B cell (primary cell): ENCODE results near the gene BEND5. TPM values are rescaled to one million over a fixed set of nuclear protein-coding genes. Genes with fewer than 3 reads are reported as not detected.

ENCODE experiments used
- ATAC-seq: fragments of 200-7000 bp; cut with Tn5 transposase; one replicate; pipeline ENCODE4 v1.10.0; 2021; ENCODE audit warnings: low read depth, mild to moderate bottlenecking, moderate number of reproducible peaks, moderate library complexity
- CTCF ChIA-PET: fragments of 350-600 bp; sonication (Branson Sonifier 250); formaldehyde crosslinking; loops from one replicate; lab custom pipeline; 2021; ENCODE audit warnings: antibody characterized with exemption, inconsistent platforms; lab: Charles Lee
- POLR2A ChIA-PET: fragments of 350-600 bp; sonication (Branson Sonifier 250); formaldehyde crosslinking; loops from one replicate; lab custom pipeline; 2021; ENCODE audit warnings: antibody characterized with exemption; lab: Charles Lee
- DNase-seq: peaks from one replicate; pipeline ENCODE4 v3.0.0; 2013
- H2AFZ ChIP-seq: 2 replicates; pipeline ENCODE4 v1.6.1; 2012; ENCODE audit warnings: mild to moderate bottlenecking, low read depth, low read length; ENCODE audit not compliant: insufficient read depth, poor library complexity, severe bottlenecking
- H3K27ac ChIP-seq, 2 donors: 1 replicate in 1 of 2; 2 replicates in 1 of 2; pipeline ENCODE4 v1.5.1; 2012 to 2013; ENCODE audit warnings: low read length in 2 of 2, mild to moderate bottlenecking in 2 of 2, moderate library complexity in 1 of 2
- H3K27me3 ChIP-seq, 4 experiments: fragments of 200-600 bp in 1 of 4; sonication (generic) in 1 of 4; replicated peaks in 1 of 4; 1 replicate in 2 of 4; 2 replicates in 2 of 4; pipeline versions ENCODE4 v1.6.1 to v1.7.0; 2013 to 2016; ENCODE audit warnings: low read length in 3 of 4, mild to moderate bottlenecking in 2 of 4, mixed read lengths in 1 of 4, moderate library complexity in 1 of 4; ENCODE audit not compliant: insufficient read depth in 4 of 4, control insufficient read depth in 3 of 4; ENCODE audit errors: control extremely low read depth in 1 of 4
- H3K36me3 ChIP-seq, 2 experiments: replicated peaks in 1 of 2; 1 replicate in 1 of 2; 2 replicates in 1 of 2; pipeline versions ENCODE4 v1.6.1 to v1.7.1; 2013; ENCODE audit warnings: low read length in 1 of 2; ENCODE audit not compliant: insufficient read depth in 2 of 2, control insufficient read depth in 1 of 2; ENCODE audit errors: control extremely low read depth in 1 of 2, extremely low read depth in 1 of 2
- H3K4me1 ChIP-seq, 2 donors: fragments of 200-600 bp in 1 of 2; sonication (generic) in 1 of 2; 1 replicate in 1 of 2; 2 replicates in 1 of 2; pipeline versions ENCODE4 v1.5.1 to v1.6.1; 2013 to 2017; ENCODE audit warnings: low read length in 2 of 2; ENCODE audit not compliant: control insufficient read depth in 2 of 2, insufficient read depth in 2 of 2
- H3K4me2 ChIP-seq: replicated peaks from 2 replicates; pipeline ENCODE3; 2012; ENCODE audit warnings: mild to moderate bottlenecking, low read depth, low read length; ENCODE audit not compliant: poor library complexity, severe bottlenecking
- H3K4me3 ChIP-seq, 5 experiments: fragments of 200-600 bp in 1 of 5; sonication (generic) in 1 of 5; 1 replicate in 3 of 5; 2 replicates in 2 of 5; pipeline versions ENCODE4 v1.5.1 to v1.7.0; 2011 to 2016; ENCODE audit warnings: low read length in 4 of 5, mild to moderate bottlenecking in 4 of 5, low read depth in 2 of 5, control low read depth in 1 of 5, moderate library complexity in 1 of 5; ENCODE audit not compliant: insufficient read depth in 1 of 5; ENCODE audit errors: control extremely low read depth in 1 of 5, extremely low read depth in 1 of 5
- H3K79me2 ChIP-seq: fragments of 200-600 bp; sonication (generic); one replicate; pipeline ENCODE4 v1.6.0; 2016; ENCODE audit warnings: low read length; ENCODE audit not compliant: control insufficient read depth, insufficient read depth
- H3K9ac ChIP-seq: fragments of 200-600 bp; sonication (generic); 2 replicates; pipeline ENCODE4 v1.6.1; 2017; ENCODE audit warnings: mild to moderate bottlenecking, low read length, moderate library complexity
- H3K9me3 ChIP-seq, 3 donors: one replicate each; pipeline versions ENCODE4 v1.6.1 to v1.7.1; 2013; ENCODE audit warnings: low read length in 2 of 3; ENCODE audit not compliant: control insufficient read depth in 2 of 3, insufficient read depth in 1 of 3; ENCODE audit errors: control extremely low read depth in 1 of 3
- H4K20me1 ChIP-seq: 2 replicates; pipeline ENCODE4 v1.6.0; 2012; ENCODE audit warnings: mild to moderate bottlenecking, low read length; ENCODE audit not compliant: insufficient read depth, control insufficient read depth, poor library complexity, severe bottlenecking
- H3K27ac Mint-ChIP-seq: one replicate; pipeline ENCODE4 v1.8.0; 2021; ENCODE audit warnings: mixed read lengths
- H3K27me3 Mint-ChIP-seq: one replicate; pipeline ENCODE4 v1.8.0; 2021; ENCODE audit warnings: mixed read lengths
- H3K4me1 Mint-ChIP-seq: one replicate; pipeline ENCODE4 v1.8.0; 2021; ENCODE audit warnings: mixed read lengths
- H3K4me3 Mint-ChIP-seq: one replicate; pipeline ENCODE4 v1.8.0; 2021; ENCODE audit warnings: mixed read lengths
- H3K9me3 Mint-ChIP-seq: one replicate; pipeline ENCODE4 v1.8.0; 2022; ENCODE audit warnings: mixed read lengths; ENCODE audit not compliant: insufficient read depth
- CTCF ChIP-seq: fragments of 200-600 bp; IDR thresholded peaks from one replicate; pipeline ENCODE4 v1.8.0; 2022; ENCODE audit warnings: antibody characterized with exemption, mild to moderate bottlenecking
- EZH2 ChIP-seq: IDR thresholded peaks from 2 replicates; pipeline ENCODE4 v1.6.1; 2012; ENCODE audit warnings: borderline replicate concordance, low read depth, mild to moderate bottlenecking, moderate library complexity, low read length; ENCODE audit not compliant: insufficient read depth, poor library complexity, severe bottlenecking
- WGBS: methylation state at CpG from one replicate; pipeline ENCODE4 v1.1.5; 2013; ENCODE audit warnings: missing lambda C conversion rate; ENCODE audit not compliant: insufficient coverage; 5-methylcytosine and 5-hydroxymethylcytosine counted together
- intact Hi-C: fragments of 100-400 bp; cut with micrococcal nuclease; formaldehyde crosslinking; loops from one replicate; pipeline ENCODE4 v1.10.0; 2022
- polyA plus RNA-seq: library from polyadenylated mRNA; depleted of rRNA; stranded (reverse); fragments of >200 nt; gene quantifications from 2 replicates; pipeline ENCODE4 v1.2.3, GENCODE V29; 2012
- total RNA-seq, 2 donors: library from RNA; stranded (reverse); fragments of 120-200 nt in 1 of 2; gene quantifications; 1 replicate in 1 of 2; 2 replicates in 1 of 2; pipeline versions ENCODE4 v1.2.3 to v1.2.4, GENCODE V29; 2013 to 2022

The BEND5 gene
- total and polyA plus RNA-seq, 2 donors (not counting 1 experiment from before 2014, with no cell fraction given), result 19.5 to 19.7 TPM

GRCh38 chr1:48794816-48795215 lies 18.1 kb upstream of the BEND5 start:
- ATAC-seq (no peak), DNase-seq (no peak)
- peak overlapping the region; percentile 77 for H3K4me3 Mint-ChIP-seq
- WGBS, result 0% methylated on average over 1 of the region's 1 CpG
- Histone ChIP-seq H3K4me1 (peaks cover 77% of the 10 kb centered on the region in 2 donors), H3K27me3 (no peaks in the 10 kb centered on the region), H3K79me2 (peaks cover 5% of the 10 kb centered on the region), H3K4me2 (peak overlapping the region; percentile 65), H4K20me1 (no peaks in the 10 kb centered on the region), H3K36me3 (no peaks in the 10 kb centered on the region), H3K9ac (peak overlapping the region; percentile 25), H3K27ac (peak overlapping the region; percentile 87 to 96), H3K9me3 (no peaks in the 10 kb centered on the region), H3K4me3 (no peak overlapping the region), H2AFZ (no peak overlapping the region)
- POLR2A ChIA-PET, result no interaction called here
- intact Hi-C loops, result loop anchor here (1.0 to 10.0 kb wide), 3 partner anchors 22 to 320 kb away; partner anchors contain the start of gene SPATA6
- TF ChIP-seq EZH2 (no peak), CTCF (no peak)
- H3K27ac Mint-ChIP-seq, result peak overlapping the region; percentile 57
- no peaks in the 10 kb centered on the region for H3K27me3 Mint-ChIP-seq
- H3K4me1 Mint-ChIP-seq, result peaks cover 77% of the 10 kb centered on the region
- CTCF ChIA-PET, result interaction anchor here (1.4 to 1.5 kb wide), 2 partner anchors 16 to 21 kb away, joined by 3 to 8 read pairs; no protein-coding TSS in a partner anchor
- no peaks in the 10 kb centered on the region for H3K9me3 Mint-ChIP-seq

- Mint-ChIP-seq H3K4me1 (peaks cover 84% of the 10 kb centered on the region), H3K4me3 (peak overlapping the region; percentile 77), H3K27me3 (no peaks in the 10 kb centered on the region), H3K9me3 (no peaks in the 10 kb centered on the region), H3K27ac (peak overlapping the region; percentile 92)
- Histone ChIP-seq H3K9me3 (no peaks in the 10 kb centered on the region), H2AFZ (no peak overlapping the region), H3K79me2 (peaks cover 5% of the 10 kb centered on the region), H4K20me1 (no peaks in the 10 kb centered on the region), H3K4me2 (peak overlapping the region; percentile 65), H3K27me3 (no peaks in the 10 kb centered on the region), H3K36me3 (no peaks in the 10 kb centered on the region), H3K9ac (peak overlapping the region; percentile 31), H3K4me1 (peaks cover 83% of the 10 kb centered on the region in 2 donors), H3K4me3 (peak overlapping the region in 4 of 5 experiments; percentile 2 to 47 (median 20)), H3K27ac (peak overlapping the region; percentile 87 to 96)
- ChIA-PET CTCF (interaction anchor here (1.2 to 2.1 kb wide), 3 partner anchors 18 to 24 kb away, joined by 5 to 11 read pairs (median 8); no protein-coding TSS in a partner anchor), POLR2A (interaction anchor here (0.7 kb wide), 1 partner anchor 19 kb away, joined by 3 read pairs; no protein-coding TSS in a partner anchor)
- no peak for TF ChIP-seq CTCF
- TF ChIP-seq EZH2, result no peak
- WGBS, result 0% methylated on average over 1 of the region's 1 CpG
- intact Hi-C loops, result loop anchor here (1.0 to 10.0 kb wide), 4 partner anchors 17 to 319 kb away; partner anchors contain the start of gene SPATA6
- DNase-seq (peak; percentile 93), ATAC-seq (peak; percentile 97)
These were observed 17.2 kb upstream of the BEND5 start for GRCh38 chr1:48793863-48794262.
